Glutamatergic neuron (in vitro differentiated cells): ENCODE measurements around the gene SYCP3. TPM values are rescaled to one million over a fixed set of nuclear protein-coding genes. Genes with fewer than 3 reads are reported as not detected.

ENCODE experiments used
- DNase-seq: peaks from one replicate; pipeline ENCODE4 v3.0.0; 2022
- H3K27ac Mint-ChIP-seq: one replicate; pipeline ENCODE4 v1.8.0; 2020; ENCODE audit warnings: mild to moderate bottlenecking, mixed read lengths, inconsistent platforms; ENCODE audit not compliant: unreplicated experiment
- H3K27me3 Mint-ChIP-seq: one replicate; pipeline ENCODE4 v1.8.0; 2020; ENCODE audit warnings: mild to moderate bottlenecking, moderate library complexity, mixed read lengths, inconsistent platforms; ENCODE audit not compliant: unreplicated experiment
- H3K36me3 Mint-ChIP-seq: one replicate; pipeline ENCODE4 v1.8.0; 2020; ENCODE audit warnings: mild to moderate bottlenecking, mixed read lengths, inconsistent platforms; ENCODE audit not compliant: unreplicated experiment
- H3K4me1 Mint-ChIP-seq: one replicate; pipeline ENCODE4 v1.8.0; 2020; ENCODE audit warnings: mild to moderate bottlenecking, low read depth, mixed read lengths, inconsistent platforms; ENCODE audit not compliant: unreplicated experiment
- H3K4me3 Mint-ChIP-seq: one replicate; pipeline ENCODE4 v1.8.0; 2020; ENCODE audit warnings: mild to moderate bottlenecking, mixed read lengths, inconsistent platforms; ENCODE audit not compliant: unreplicated experiment
- H3K9me3 Mint-ChIP-seq: one replicate; pipeline ENCODE4 v1.8.0; 2020; ENCODE audit warnings: mild to moderate bottlenecking, moderate library complexity, mixed read lengths, inconsistent platforms; ENCODE audit not compliant: unreplicated experiment
- CTCF ChIP-seq: fragments of 200-600 bp; sonication (generic); IDR thresholded peaks from one replicate; pipeline ENCODE4 v1.5.0; 2021; ENCODE audit not compliant: partially characterized antibody, unreplicated experiment
- total RNA-seq: library from RNA; stranded (reverse); fragmentation: NEBNext Ultra II Directional; extraction: Animal tissue kit (Norgen Biotek cat#: 25700); gene quantifications from one replicate; pipeline ENCODE4 v1.2.1, GENCODE V29; 2021; ENCODE audit not compliant: unreplicated experiment

Gene SYCP3
- total RNA-seq, 1 donor from 2014 or later, result not detected

- Mint-ChIP-seq H3K36me3 (no peaks in the 10 kb centered on the region), H3K27ac (no peak overlapping the region), H3K9me3 (no peaks in the 10 kb centered on the region), H3K27me3 (no peaks in the 10 kb centered on the region), H3K4me3 (no peak overlapping the region), H3K4me1 (no peaks in the 10 kb centered on the region)
- DNase-seq, result no peak
- no peak for TF ChIP-seq CTCF
These were observed 30.6 kb upstream of the SYCP3 start for GRCh38 chr12:101769865-101770264.

GRCh38 chr12:101768781-101769180 lies 29.5 kb upstream of the SYCP3 start:
- no peaks in the 10 kb centered on the region for H3K36me3 Mint-ChIP-seq

GRCh38 chr12:101767537-101767936 lies 28.3 kb upstream of the SYCP3 start:
- no peak for TF ChIP-seq CTCF

More at GRCh38 chr12:101768781-101769180, 29.5 kb upstream of the SYCP3 start:
- Mint-ChIP-seq H3K27me3 (no peaks in the 10 kb centered on the region), H3K4me1 (no peaks in the 10 kb centered on the region), H3K4me3 (no peak overlapping the region), H3K9me3 (no peaks in the 10 kb centered on the region), H3K27ac (no peak overlapping the region)
- DNase-seq, result no peak
- no peak for TF ChIP-seq CTCF

GRCh38 chr12:101764051-101764792 lies 25.0 kb upstream of the SYCP3 start:
- H3K4me3 Mint-ChIP-seq, result no peak overlapping the region
- H3K9me3 Mint-ChIP-seq, result no peaks in the 10 kb centered on the region
- H3K4me1 Mint-ChIP-seq, result no peaks in the 10 kb centered on the region
- DNase-seq, result no peak
- H3K36me3 Mint-ChIP-seq, result no peaks in the 10 kb centered on the region
- no peaks in the 10 kb centered on the region for H3K27me3 Mint-ChIP-seq
- TF ChIP-seq CTCF, result no peak
- H3K27ac Mint-ChIP-seq, result no peak overlapping the region

More at GRCh38 chr12:101767537-101767936, 28.3 kb upstream of the SYCP3 start:
- no peaks in the 10 kb centered on the region for H3K4me1 Mint-ChIP-seq
- no peaks in the 10 kb centered on the region for H3K36me3 Mint-ChIP-seq
- H3K27me3 Mint-ChIP-seq, result no peaks in the 10 kb centered on the region
- H3K27ac Mint-ChIP-seq, result no peak overlapping the region
- H3K4me3 Mint-ChIP-seq, result no peak overlapping the region
- H3K9me3 Mint-ChIP-seq, result no peaks in the 10 kb centered on the region
- no peak for DNase-seq

- H3K4me1 Mint-ChIP-seq, result no peaks in the 10 kb centered on the region
- H3K36me3 Mint-ChIP-seq, result no peaks in the 10 kb centered on the region
- DNase-seq, result no peak
- H3K27me3 Mint-ChIP-seq, result no peaks in the 10 kb centered on the region
- H3K27ac Mint-ChIP-seq, result no peak overlapping the region
- no peak for TF ChIP-seq CTCF
- no peaks in the 10 kb centered on the region for H3K9me3 Mint-ChIP-seq
- H3K4me3 Mint-ChIP-seq, result no peak overlapping the region
These were observed 24.1 kb upstream of the SYCP3 start for GRCh38 chr12:101763246-101763931.
